ENCODE data around the gene TICAM1. TPM values are rescaled to one million over a fixed set of nuclear protein-coding genes. Genes with fewer than 3 reads are reported as not detected.
"Not testable (repeated sequence)": the region's sequence is repeated elsewhere in the genome, so short reads cannot be mapped to it uniquely, and the experiment has no call there.

Gene TICAM1
- total and polyA plus RNA-seq, 5 donors: 5.3 to 6.9 (median 6.6) TPM

GRCh38 chr19:4866595-4867424 is 35.3 kb upstream of the TICAM1 start:
- intact Hi-C loops (cut with DNase I): loop anchor here in 1 of 4 donors (5.0 kb wide), 1 partner anchor 170 kb away; no protein-coding TSS in a partner anchor
- ATAC-seq (peak; percentile 42 to 46), DNase-seq (peak; percentile 73 to 89 (median 84))
- Histone ChIP-seq H3K4me3 (ENCODE audit: low read length) (peak overlapping the region; percentile 79), H3K4me1 (ENCODE audit: control insufficient read depth, insufficient read depth, low read length) (peaks cover 4% of the 10 kb centered on the region), H3K27me3 (ENCODE audit: control insufficient read depth, insufficient read depth) (no peaks in the 10 kb centered on the region), H3K9me3 (ENCODE audit: control insufficient read depth, low read length) (no peaks in the 10 kb centered on the region), H3K27ac (ENCODE audit: low read length) (peak overlapping the region; percentile 27)
- WGBS: 4% methylated on average over 22 of the region's 22 CpGs

GRCh38 chr19:4861147-4861546 is 29.6 kb upstream of the TICAM1 start:
- intact Hi-C loops (cut with DNase I): no loop called here
- Histone ChIP-seq H3K4me3 (ENCODE audit: low read length) (no peak overlapping the region), H3K4me1 (ENCODE audit: control insufficient read depth, insufficient read depth, low read length) (no peaks in the 10 kb centered on the region), H3K27ac (ENCODE audit: low read length) (no peak overlapping the region), H3K27me3 (ENCODE audit: control insufficient read depth, insufficient read depth) (no peaks in the 10 kb centered on the region), H3K9me3 (ENCODE audit: control insufficient read depth, low read length) (no peaks in the 10 kb centered on the region)
- 69% methylated on average over 10 of the region's 10 CpGs for WGBS
- DNase-seq (peak in 1 of 3 donors; percentile 67), ATAC-seq (peak in 1 of 2 donors; percentile 44)

GRCh38 chr19:4859697-4860096 is 28.2 kb upstream of the TICAM1 start:
- H3K4me3 ChIP-seq (ENCODE audit: low read length): no peak overlapping the region
- intact Hi-C loops (cut with DNase I): no loop called here
- WGBS: 95% methylated on average over 11 of the region's 11 CpGs
- no peaks in the 10 kb centered on the region for H3K27me3 ChIP-seq (ENCODE audit: control insufficient read depth, insufficient read depth)
- H3K27ac ChIP-seq (ENCODE audit: low read length): no peak overlapping the region
- DNase-seq: no peak
- no peaks in the 10 kb centered on the region for H3K4me1 ChIP-seq (ENCODE audit: control insufficient read depth, insufficient read depth, low read length)
- no peaks in the 10 kb centered on the region for H3K9me3 ChIP-seq (ENCODE audit: control insufficient read depth, low read length)
- ATAC-seq: no peak

GRCh38 chr19:4856468-4856867 is 25.0 kb upstream of the TICAM1 start:
- ATAC-seq; H3K4me1 ChIP-seq (ENCODE audit: control insufficient read depth, insufficient read depth, low read length); intact Hi-C loops (cut with DNase I); H3K4me3 ChIP-seq (ENCODE audit: low read length); H3K27ac ChIP-seq (ENCODE audit: low read length); H3K27me3 ChIP-seq (ENCODE audit: control insufficient read depth, insufficient read depth); H3K9me3 ChIP-seq (ENCODE audit: control insufficient read depth, low read length); DNase-seq: not testable (repeated sequence)
- 87% methylated on average over 12 of the region's 12 CpGs for WGBS

GRCh38 chr19:4853506-4853905 is 22.0 kb upstream of the TICAM1 start:
- intact Hi-C loops (cut with DNase I): loop anchor here in 2 of 4 donors (5.0 kb wide), 1 partner anchor 41 kb away; no protein-coding TSS in a partner anchor
- H3K4me3 ChIP-seq (ENCODE audit: low read length); ATAC-seq; DNase-seq; H3K9me3 ChIP-seq (ENCODE audit: control insufficient read depth, low read length); H3K27ac ChIP-seq (ENCODE audit: low read length); H3K27me3 ChIP-seq (ENCODE audit: control insufficient read depth, insufficient read depth); H3K4me1 ChIP-seq (ENCODE audit: control insufficient read depth, insufficient read depth, low read length): not testable (repeated sequence)
- WGBS: 89% methylated on average over 8 of the region's 8 CpGs

- no peak overlapping the region for H3K4me3 ChIP-seq (ENCODE audit: low read length)
- H3K4me1 ChIP-seq (ENCODE audit: control insufficient read depth, insufficient read depth, low read length): no peaks in the 10 kb centered on the region
- intact Hi-C loops (cut with DNase I): loop anchor here in 2 of 4 donors (5.0 kb wide), 1 partner anchor 40 kb away; no protein-coding TSS in a partner anchor
- WGBS: 93% methylated on average over 6 of the region's 6 CpGs
- ATAC-seq (peak; percentile 12 to 37), DNase-seq (no peak)
- no peaks in the 10 kb centered on the region for H3K27me3 ChIP-seq (ENCODE audit: control insufficient read depth, insufficient read depth)
- H3K9me3 ChIP-seq (ENCODE audit: control insufficient read depth, low read length): no peaks in the 10 kb centered on the region
- no peak overlapping the region for H3K27ac ChIP-seq (ENCODE audit: low read length)
These were observed 21.0 kb upstream of the TICAM1 start for GRCh38 chr19:4852484-4852883.

GRCh38 chr19:4851551-4852290 is 20.2 kb upstream of the TICAM1 start:
- 78% methylated on average over 42 of the region's 42 CpGs for WGBS
- H3K4me3 ChIP-seq (ENCODE audit: low read length): no peak overlapping the region
- intact Hi-C loops (cut with DNase I): loop anchor here in 3 of 4 donors (1.0 to 5.0 kb wide), 2 partner anchors 39 to 42 kb away; no protein-coding TSS in a partner anchor
- H3K4me1 ChIP-seq (ENCODE audit: control insufficient read depth, insufficient read depth, low read length): no peaks in the 10 kb centered on the region
- ATAC-seq (peak; percentile 80 to 81), DNase-seq (peak; percentile 72 to 91 (median 88))
- H3K9me3 ChIP-seq (ENCODE audit: control insufficient read depth, low read length): no peaks in the 10 kb centered on the region
- H3K27ac ChIP-seq (ENCODE audit: low read length): no peak overlapping the region
- H3K27me3 ChIP-seq (ENCODE audit: control insufficient read depth, insufficient read depth): no peaks in the 10 kb centered on the region

- no peak for ATAC-seq
These were observed 17.5 kb upstream of the TICAM1 start for GRCh38 chr19:4849019-4849418.

GRCh38 chr19:4847190-4847973 is 15.9 kb upstream of the TICAM1 start:
- no peak overlapping the region for H3K4me3 ChIP-seq (ENCODE audit: low read length)
- no peaks in the 10 kb centered on the region for H3K4me1 ChIP-seq (ENCODE audit: control insufficient read depth, insufficient read depth, low read length)
- no peak overlapping the region for H3K27ac ChIP-seq (ENCODE audit: low read length)
- H3K27me3 ChIP-seq (ENCODE audit: control insufficient read depth, insufficient read depth): no peaks in the 10 kb centered on the region
- intact Hi-C loops (cut with DNase I): no loop called here
- WGBS: 96% methylated on average over 23 of the region's 23 CpGs
- no peaks in the 10 kb centered on the region for H3K9me3 ChIP-seq (ENCODE audit: control insufficient read depth, low read length)
- DNase-seq: no peak
- no peak for ATAC-seq

More at GRCh38 chr19:4849019-4849418, 17.5 kb upstream of the TICAM1 start:
- H3K9me3 ChIP-seq (ENCODE audit: control insufficient read depth, low read length): no peaks in the 10 kb centered on the region
- no peak overlapping the region for H3K27ac ChIP-seq (ENCODE audit: low read length)
- H3K4me3 ChIP-seq (ENCODE audit: low read length): no peak overlapping the region
- intact Hi-C loops (cut with DNase I): no loop called here
- WGBS: 95% methylated on average over 7 of the region's 7 CpGs
- H3K27me3 ChIP-seq (ENCODE audit: control insufficient read depth, insufficient read depth): no peaks in the 10 kb centered on the region
- DNase-seq: no peak
- no peaks in the 10 kb centered on the region for H3K4me1 ChIP-seq (ENCODE audit: control insufficient read depth, insufficient read depth, low read length)

GRCh38 chr19:4845975-4846374 is 14.5 kb upstream of the TICAM1 start:
- peak in 1 of 3 donors; percentile 66 for DNase-seq
- H3K4me1 ChIP-seq (ENCODE audit: control insufficient read depth, insufficient read depth, low read length); intact Hi-C loops (cut with DNase I); H3K27me3 ChIP-seq (ENCODE audit: control insufficient read depth, insufficient read depth); ATAC-seq; H3K27ac ChIP-seq (ENCODE audit: low read length); H3K4me3 ChIP-seq (ENCODE audit: low read length); H3K9me3 ChIP-seq (ENCODE audit: control insufficient read depth, low read length): not testable (repeated sequence)
- WGBS: 72% methylated on average over 9 of the region's 9 CpGs

Data from right cardiac atrium (tissue), 5 donors.